ELR (cell line): ENCODE measurements around the gene PODXL.
A peak's percentile ranks its signal among the peaks of the same experiment; 100 is the strongest.
"Not testable (repeated sequence)": the region's sequence is repeated elsewhere in the genome, so short reads cannot be mapped to it uniquely, and the experiment has no call there.

Experiments used
- DNase-seq: peaks from one replicate; pipeline ENCODE4 v3.0.0-alpha.2; 2015; ENCODE audit warnings: low read depth

Gene PODXL

GRCh38 chr7:131538071-131538812 lies 18.2 kb downstream of the PODXL start:
- DNase-seq = peak; percentile 78

- DNase-seq = no peak
Observed at GRCh38 chr7:131537571-131537978, 18.9 kb downstream of the PODXL start.

DNA sequence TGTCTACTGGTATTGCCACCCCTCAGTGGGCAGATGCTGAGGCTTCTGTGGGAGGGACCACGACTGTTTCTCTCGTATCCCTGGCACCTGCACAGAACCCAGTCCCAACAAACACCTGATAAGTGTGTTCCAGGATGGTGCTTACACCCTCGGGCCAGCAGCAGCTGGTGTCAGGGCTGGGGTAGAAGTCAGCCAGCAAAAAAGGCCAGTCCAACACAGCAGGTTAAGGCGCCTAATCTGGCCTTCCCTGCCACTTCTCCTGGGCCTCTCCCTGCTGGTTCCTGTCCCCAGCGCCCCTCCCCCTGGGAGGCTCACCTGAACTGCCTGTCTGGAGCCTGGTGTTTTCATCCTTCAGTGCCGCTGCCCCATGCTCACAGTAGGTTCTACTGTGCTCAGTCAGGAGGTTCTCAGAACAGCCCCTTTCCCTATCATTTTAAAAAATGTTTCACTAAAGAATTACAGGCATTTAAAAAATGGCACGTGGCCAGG lies 20.0 kb downstream of the PODXL start:
- no peak for DNase-seq

DNA sequence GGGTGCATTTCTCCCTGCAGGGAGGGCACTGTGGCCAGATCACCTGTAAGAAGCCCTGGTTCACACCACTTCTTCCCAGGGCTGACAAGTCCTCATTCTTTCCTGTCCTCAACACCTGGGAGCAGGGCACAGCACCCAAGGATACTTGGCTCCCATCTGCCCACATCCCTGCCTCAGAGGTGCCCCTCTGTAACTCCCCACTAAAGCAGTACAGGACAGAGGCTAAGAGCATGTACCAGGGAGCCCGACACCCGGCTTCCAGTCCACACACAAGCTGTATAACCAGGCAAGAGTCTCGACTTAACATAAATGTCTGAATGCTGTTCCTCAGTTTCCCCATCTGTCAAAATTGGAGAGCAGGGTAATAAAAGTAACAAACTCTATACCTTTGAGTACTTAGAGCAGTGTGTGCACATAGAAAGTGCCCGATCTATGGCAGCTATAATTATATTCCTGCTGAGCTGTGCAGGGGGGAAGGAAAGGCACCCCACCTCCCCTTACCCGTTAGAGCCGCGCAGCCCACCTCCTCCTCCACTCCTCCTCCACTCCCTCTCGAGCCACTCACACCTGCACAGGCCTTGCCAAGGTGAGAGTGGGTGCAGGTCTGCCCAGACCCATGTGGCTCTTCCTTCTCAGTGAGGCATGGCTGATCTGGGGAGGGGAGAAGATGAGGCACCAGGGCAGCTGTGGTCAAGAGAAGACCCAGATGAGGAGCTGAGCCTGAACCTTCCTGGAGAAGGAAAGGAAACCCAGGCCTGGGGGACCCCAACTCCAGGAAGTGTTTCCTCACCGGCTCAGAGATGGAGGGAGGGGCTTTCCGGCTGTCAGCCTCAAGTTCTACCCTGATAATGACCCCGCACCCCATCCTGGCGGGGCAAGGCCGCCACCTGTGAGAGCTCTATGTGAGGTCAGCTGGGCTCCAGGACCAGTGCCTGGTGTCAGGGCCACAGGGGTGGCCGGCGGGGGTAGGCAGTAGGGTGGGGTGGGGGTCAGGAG lies 22.6 kb downstream of the PODXL start:
- DNase-seq = no peak

DNA sequence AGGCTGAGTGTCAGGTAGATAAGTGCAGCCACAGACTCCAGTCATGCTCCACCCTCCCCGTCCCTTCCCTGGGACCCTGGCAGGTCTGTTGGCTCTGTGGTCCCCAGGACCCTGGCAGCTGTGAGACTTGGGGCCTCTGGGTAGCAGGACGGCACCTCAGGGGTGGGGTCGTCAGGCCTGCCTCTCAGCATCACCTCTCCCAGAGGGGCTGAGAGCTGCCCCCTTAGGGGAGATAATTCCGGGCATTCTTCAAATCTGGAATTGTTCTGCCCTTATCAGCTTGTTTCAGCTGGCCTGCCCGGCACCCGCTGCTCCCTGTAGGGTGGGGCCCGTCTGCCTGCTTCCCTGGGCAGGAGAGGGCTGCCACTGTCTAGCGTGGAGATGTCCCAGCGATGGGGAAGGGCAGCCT lies 23.3 kb downstream of the PODXL start:
- no peak for DNase-seq

DNA sequence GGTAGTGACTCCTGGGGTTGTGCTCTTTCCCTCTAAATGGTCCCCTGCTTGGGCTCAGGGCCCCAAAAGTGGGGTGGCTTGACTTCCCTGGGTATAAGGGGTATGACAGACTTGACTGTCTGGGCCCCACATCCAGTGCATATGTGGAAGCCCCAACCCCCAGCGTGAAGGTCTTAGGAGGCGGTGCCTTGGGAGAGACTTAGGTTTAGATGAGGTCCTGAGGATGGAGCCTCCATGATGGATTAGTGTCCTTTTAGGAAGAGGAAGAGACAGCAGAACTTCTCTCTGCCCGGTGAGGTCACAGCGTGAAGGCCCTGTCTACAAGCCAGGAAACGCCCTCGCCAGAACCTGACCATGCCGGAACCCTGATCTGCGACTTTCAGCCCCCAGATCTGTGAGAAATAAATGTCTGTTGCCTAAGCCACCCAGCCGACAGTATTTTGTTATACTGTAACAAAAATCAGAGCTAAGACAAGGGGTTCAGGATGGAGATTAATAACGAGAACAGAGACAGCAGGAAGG lies 23.8 kb downstream of the PODXL start:
- no peak for DNase-seq

DNA sequence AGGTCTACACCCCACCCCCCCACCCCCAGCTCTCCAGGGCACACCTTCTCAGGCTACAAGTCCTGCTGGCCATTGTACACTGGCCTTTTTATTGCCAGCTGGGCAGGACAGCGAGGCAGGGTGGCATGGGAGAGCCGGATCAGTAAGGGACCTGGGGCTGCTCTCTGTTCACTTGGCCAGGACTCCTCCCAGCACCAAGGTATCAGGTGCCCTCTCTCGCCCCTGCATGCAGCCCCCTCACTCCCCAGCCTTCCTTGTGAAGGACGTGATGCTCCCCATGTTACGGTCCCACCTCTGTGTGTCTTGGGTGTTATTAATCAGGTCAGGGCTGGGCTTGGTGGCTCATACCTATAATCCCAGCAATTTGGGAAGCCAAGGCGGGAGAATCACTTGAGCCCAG lies 26.3 kb downstream of the PODXL start:
- DNase-seq = no peak

DNA sequence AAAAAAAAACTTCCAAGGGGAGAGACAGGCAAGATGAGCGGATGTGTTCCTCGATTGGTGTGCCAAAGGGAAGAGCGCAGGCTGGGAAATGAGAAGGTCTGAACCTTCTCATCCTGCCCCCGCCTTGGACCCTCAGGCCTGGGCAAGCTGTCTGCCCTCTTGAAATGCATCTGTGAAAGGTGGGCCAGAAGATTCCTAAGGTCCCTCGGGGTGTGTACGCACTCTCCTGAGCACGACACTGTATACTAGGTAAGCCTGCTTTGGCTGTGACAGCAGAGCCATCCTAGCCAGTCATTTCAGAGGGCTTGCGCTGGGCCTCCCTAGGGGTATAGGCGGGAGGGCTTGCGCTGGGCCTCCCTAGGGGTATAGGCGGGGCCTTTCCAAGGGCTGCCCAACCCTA lies 26.8 kb downstream of the PODXL start:
- no peak for DNase-seq

- no peak for DNase-seq
Observed at GRCh38 chr7:131529179-131529578, 27.2 kb downstream of the PODXL start.

DNA sequence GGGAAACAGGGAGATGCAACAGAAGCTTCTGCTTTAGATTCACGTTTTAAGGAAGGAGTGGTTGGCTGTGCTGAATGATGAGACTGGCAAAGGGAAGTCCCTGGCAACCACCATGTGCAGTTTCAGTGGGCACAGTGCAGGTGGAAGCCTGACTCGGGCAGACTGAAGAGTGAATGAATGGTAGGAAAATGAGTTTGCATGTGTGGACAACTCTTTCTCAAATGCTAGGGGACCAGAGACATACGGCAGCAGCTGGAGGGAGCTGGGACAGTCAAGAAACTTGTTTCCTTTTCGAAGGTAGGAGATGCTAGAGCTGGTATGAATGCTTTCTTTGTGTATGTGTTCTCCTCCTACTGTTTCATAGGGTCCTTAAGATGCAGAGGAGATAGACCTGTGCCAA lies 29.0 kb downstream of the PODXL start:
- DNase-seq = no peak

GRCh38 chr7:131525820-131526219 lies 30.6 kb downstream of the PODXL start:
- peak; percentile 58 for DNase-seq

DNA sequence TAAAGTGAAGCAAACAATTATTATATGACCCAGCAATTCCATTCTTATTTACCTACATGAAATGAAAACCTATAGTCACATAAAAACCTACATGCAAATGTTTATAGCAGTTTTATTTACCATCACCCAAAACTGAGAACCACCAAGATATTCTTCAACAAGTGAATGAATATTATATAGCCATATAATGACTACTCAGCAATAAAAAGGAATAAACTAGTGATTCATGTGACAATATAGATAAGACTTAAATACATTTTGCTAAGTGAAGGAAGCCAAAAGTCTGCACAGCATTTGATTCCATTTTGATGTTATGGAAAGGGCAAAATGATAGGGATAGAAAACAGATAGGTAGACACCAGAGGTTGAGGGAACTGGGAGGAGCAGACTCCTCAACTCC lies 31.7 kb downstream of the PODXL start:
- DNase-seq = no peak

GRCh38 chr7:131524115-131524514 lies 32.3 kb downstream of the PODXL start:
- no peak for DNase-seq

GRCh38 chr7:131522325-131522930 lies 34.0 kb downstream of the PODXL start:
- DNase-seq = no peak

DNA sequence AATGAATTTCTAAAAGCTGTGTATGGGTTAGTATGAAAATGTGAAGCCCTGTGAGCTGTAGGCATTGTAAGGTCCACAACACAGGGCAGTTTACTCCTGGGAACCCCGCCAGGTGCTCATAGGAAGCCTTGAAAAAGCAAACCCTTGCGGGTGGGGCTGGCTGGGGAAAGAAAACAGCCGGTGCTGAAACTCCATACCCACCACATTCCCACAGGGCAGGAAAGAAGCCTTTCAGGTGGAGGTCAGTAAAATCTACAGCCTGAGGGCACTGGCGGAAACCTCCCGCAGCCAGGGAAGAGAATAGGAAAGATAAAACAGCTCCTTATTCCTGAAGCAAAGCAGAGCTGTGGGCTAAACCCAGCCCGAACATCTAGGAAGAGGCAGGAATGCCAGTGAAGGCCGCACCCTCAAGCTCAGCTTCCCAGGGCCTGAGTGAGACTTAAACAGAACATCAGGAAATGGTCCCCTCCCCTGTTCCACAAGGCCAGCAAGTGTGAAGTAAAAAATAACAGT lies 34.7 kb downstream of the PODXL start:
- no peak for DNase-seq

DNA sequence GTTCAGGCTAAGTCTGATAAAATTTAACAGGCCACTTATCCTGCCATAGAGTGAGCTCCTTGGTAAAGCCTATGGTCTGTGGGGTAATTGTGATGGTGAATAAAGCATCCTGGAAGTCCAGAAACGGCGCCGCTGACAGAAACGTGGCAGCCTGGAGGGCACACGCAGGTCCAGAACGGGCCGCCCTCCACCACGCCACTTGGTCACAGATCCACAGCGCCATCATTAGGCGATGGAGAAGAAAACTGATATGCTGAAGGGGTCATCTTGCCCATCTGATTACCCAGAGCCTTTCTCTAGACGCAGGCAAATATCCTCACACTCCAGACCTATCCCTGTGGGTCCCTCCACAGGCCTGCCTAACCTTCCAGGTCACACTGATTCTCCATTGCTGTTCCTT lies 37.8 kb downstream of the PODXL start:
- DNase-seq = no peak

GRCh38 chr7:131517218-131517923 lies 39.1 kb downstream of the PODXL start:
- no peak for DNase-seq

- not testable (repeated sequence) for DNase-seq
Observed at GRCh38 chr7:131515471-131515870, 41.0 kb downstream of the PODXL start.

- DNase-seq = peak; percentile 85
Observed at GRCh38 chr7:131513245-131514061, 43.0 kb downstream of the PODXL start.

DNA sequence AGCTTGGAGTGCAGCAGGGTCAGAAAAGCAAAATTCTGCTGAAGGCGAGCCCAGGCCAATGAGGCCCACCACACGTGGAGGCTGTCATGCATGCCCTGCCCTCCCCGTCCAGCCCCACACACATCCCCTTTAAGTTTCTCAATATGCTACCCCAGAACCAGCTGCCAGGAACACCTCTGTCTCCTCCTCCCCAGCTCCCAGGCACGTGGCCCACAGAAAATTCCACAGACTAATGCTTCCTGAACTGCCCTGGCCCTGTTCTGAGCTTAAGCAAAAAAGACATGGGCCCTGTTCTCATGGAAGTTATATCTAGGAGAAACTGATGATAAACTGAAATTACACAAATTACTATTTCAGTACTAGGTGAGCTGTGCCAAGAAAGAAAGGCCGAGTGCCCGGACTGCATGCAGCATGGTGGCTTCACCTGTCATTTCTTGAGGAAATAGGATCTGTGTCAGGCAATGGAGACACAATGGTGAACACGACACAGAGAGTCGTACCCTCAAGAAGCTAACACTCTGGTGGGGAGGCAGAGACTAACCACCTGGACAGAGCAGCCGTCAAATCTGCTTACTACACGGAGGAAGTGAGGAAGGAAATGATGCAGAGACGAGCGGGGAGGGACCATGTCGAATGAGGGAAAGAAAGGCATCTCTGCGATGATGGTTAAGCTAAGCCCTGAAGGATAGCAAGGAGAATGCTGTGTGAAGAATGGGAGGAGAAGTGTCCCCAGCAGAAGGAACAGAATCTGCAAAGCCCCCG lies 44.5 kb downstream of the PODXL start:
- DNase-seq = no peak
